ENCODE results near the gene CDC40.
"Not testable (repeated sequence)": the region's sequence is repeated elsewhere in the genome, so short reads cannot be mapped to it uniquely, and the experiment has no call there.

Gene CDC40

GRCh38 chr6:110265273-110265672, 85.0 kb downstream of the CDC40 start:
- Histone ChIP-seq H3K9ac (no peak overlapping the region), H3K36me3 (no peaks in the 10 kb centered on the region), H3K27ac (no peak overlapping the region), H3K4me1 (no peaks in the 10 kb centered on the region), H3K27me3 (no peaks in the 10 kb centered on the region), H3K4me2 (no peak overlapping the region), H4K20me1 (no peaks in the 10 kb centered on the region), H3K9me3 (no peaks in the 10 kb centered on the region), H3K4me3 (no peak overlapping the region)
- TF ChIP-seq Cebpa-rat (IDR thresholded peaks at IDR 0.05): no peak

- Histone ChIP-seq H3K4me3 (no peak overlapping the region), H3K9ac (no peak overlapping the region), H4K20me1 (no peaks in the 10 kb centered on the region), H3K9me3 (no peaks in the 10 kb centered on the region), H3K36me3 (no peaks in the 10 kb centered on the region), H3K27ac (no peak overlapping the region), H3K4me1 (no peaks in the 10 kb centered on the region), H3K27me3 (no peaks in the 10 kb centered on the region), H3K4me2 (no peak overlapping the region)
- TF ChIP-seq Cebpa-rat (IDR thresholded peaks at IDR 0.05): no peak
These were observed 86.8 kb downstream of the CDC40 start for GRCh38 chr6:110266996-110267395.

GRCh38 chr6:110269623-110270022, 89.4 kb downstream of the CDC40 start:
- H3K27me3 ChIP-seq: no peaks in the 10 kb centered on the region
- no peak overlapping the region for H3K4me3 ChIP-seq
- no peaks in the 10 kb centered on the region for H4K20me1 ChIP-seq
- no peak overlapping the region for H3K27ac ChIP-seq
- no peak overlapping the region for H3K4me2 ChIP-seq
- H3K9me3 ChIP-seq: no peaks in the 10 kb centered on the region
- no peaks in the 10 kb centered on the region for H3K36me3 ChIP-seq
- no peak for TF ChIP-seq Cebpa-rat (IDR thresholded peaks at IDR 0.05)
- H3K9ac ChIP-seq: no peak overlapping the region
- no peaks in the 10 kb centered on the region for H3K4me1 ChIP-seq

- Histone ChIP-seq H3K9ac (no peak overlapping the region), H3K4me3 (no peak overlapping the region)
These were observed 89.9 kb downstream of the CDC40 start for GRCh38 chr6:110270165-110270564.

GRCh38 chr6:110271732-110272022, 91.5 kb downstream of the CDC40 start:
- H3K4me1 ChIP-seq: no peaks in the 10 kb centered on the region
- no peaks in the 10 kb centered on the region for H3K36me3 ChIP-seq
- H3K27me3 ChIP-seq: no peaks in the 10 kb centered on the region
- H3K9ac ChIP-seq: no peak overlapping the region
- H3K4me2 ChIP-seq: no peak overlapping the region
- H3K9me3 ChIP-seq: no peaks in the 10 kb centered on the region
- H3K4me3 ChIP-seq: no peak overlapping the region
- TF ChIP-seq Cebpa-rat (IDR thresholded peaks at IDR 0.05): no peak
- H4K20me1 ChIP-seq: no peaks in the 10 kb centered on the region
- no peak overlapping the region for H3K27ac ChIP-seq

More at GRCh38 chr6:110270165-110270564, 89.9 kb downstream of the CDC40 start:
- Histone ChIP-seq H3K27ac (no peak overlapping the region), H3K4me2 (no peak overlapping the region), H3K27me3 (no peaks in the 10 kb centered on the region), H4K20me1 (no peaks in the 10 kb centered on the region), H3K4me1 (no peaks in the 10 kb centered on the region), H3K36me3 (no peaks in the 10 kb centered on the region), H3K9me3 (no peaks in the 10 kb centered on the region)
- TF ChIP-seq Cebpa-rat (IDR thresholded peaks at IDR 0.05): no peak

- H3K9me3 ChIP-seq, H3K4me2 ChIP-seq, H3K27me3 ChIP-seq, H3K4me1 ChIP-seq, H4K20me1 ChIP-seq, H3K4me3 ChIP-seq, H3K36me3 ChIP-seq, H3K27ac ChIP-seq, H3K9ac ChIP-seq: not testable (repeated sequence)
These were observed 92.6 kb downstream of the CDC40 start for GRCh38 chr6:110272781-110273180.

- Histone ChIP-seq H3K9ac (no peak overlapping the region), H3K27ac (no peak overlapping the region), H3K4me3 (no peak overlapping the region), H3K4me2 (no peak overlapping the region), H3K36me3 (no peaks in the 10 kb centered on the region), H4K20me1 (no peaks in the 10 kb centered on the region), H3K27me3 (no peaks in the 10 kb centered on the region), H3K9me3 (peaks cover 5% of the 10 kb centered on the region), H3K4me1 (no peaks in the 10 kb centered on the region)
- TF ChIP-seq Cebpa-rat (IDR thresholded peaks at IDR 0.05): no peak
These were observed 97.0 kb downstream of the CDC40 start for GRCh38 chr6:110277100-110277665.

Measured in BLaER1 (cell line).